DOHH2 (cell line): ENCODE measurements around the gene NCOA5.
A peak's percentile ranks its signal among the peaks of the same experiment; 100 is the strongest.
"Not testable (repeated sequence)": the region's sequence is repeated elsewhere in the genome, so short reads cannot be mapped to it uniquely, and the experiment has no call there.

Experiments used
- H3F3A ChIP-seq: fragments of 200-600 bp; sonication (generic), shearing (Covaris generic); 2 replicates; pipeline ENCODE4 v1.6.0; 2016; ENCODE audit warnings: antibody characterized with exemption, mild to moderate bottlenecking; ENCODE audit not compliant: control insufficient read depth, insufficient read depth
- H3K27ac ChIP-seq: fragments of 200-600 bp; sonication (generic); 2 replicates; pipeline ENCODE4 v1.5.1; 2014; ENCODE audit warnings: low read depth, mild to moderate bottlenecking, low read length, moderate library complexity
- H3K27me3 ChIP-seq: fragments of 200-600 bp; sonication (generic); 2 replicates; pipeline ENCODE4 v1.6.1; 2014; ENCODE audit warnings: mild to moderate bottlenecking, low read length, mixed read lengths; ENCODE audit not compliant: control insufficient read depth
- H3K36me3 ChIP-seq: fragments of 200-600 bp; sonication (generic); 2 replicates; pipeline ENCODE4 v1.6.1; 2014; ENCODE audit warnings: mild to moderate bottlenecking, low read length, moderate library complexity, mixed read lengths; ENCODE audit not compliant: control insufficient read depth
- H3K4me1 ChIP-seq: fragments of 200-600 bp; sonication (generic); 2 replicates; pipeline ENCODE4 v1.6.1; 2014; ENCODE audit warnings: mild to moderate bottlenecking, low read length, mixed read lengths; ENCODE audit not compliant: control insufficient read depth
- H3K4me2 ChIP-seq: fragments of 200-600 bp; sonication (generic); 2 replicates; pipeline ENCODE4 v1.6.0; 2014; ENCODE audit warnings: mild to moderate bottlenecking, low read length, moderate library complexity
- H3K4me3 ChIP-seq: fragments of 200-600 bp; sonication (generic); 2 replicates; pipeline ENCODE4 v1.5.1; 2014; ENCODE audit warnings: mild to moderate bottlenecking, low read length, mixed read lengths
- H3K79me2 ChIP-seq: fragments of 200-600 bp; sonication (generic); 2 replicates; pipeline ENCODE4 v1.6.1; 2014; ENCODE audit warnings: mild to moderate bottlenecking, low read length, mixed read lengths; ENCODE audit not compliant: control insufficient read depth
- H3K9me2 ChIP-seq: fragments of 200-600 bp; sonication (generic); replicated peaks from 2 replicates; pipeline ENCODE4 v1.6.1; 2014; ENCODE audit warnings: mild to moderate bottlenecking, low read length, mixed read lengths; ENCODE audit not compliant: control insufficient read depth
- H3K9me3 ChIP-seq: fragments of 200-600 bp; sonication (generic); 2 replicates; pipeline ENCODE4 v1.6.1; 2014; ENCODE audit warnings: antibody characterized with exemption, low read length, mixed read lengths; ENCODE audit not compliant: control insufficient read depth, insufficient read depth
- H4K20me1 ChIP-seq: fragments of 200-600 bp; sonication (generic); 2 replicates; pipeline ENCODE4 v1.6.0; 2014; ENCODE audit warnings: low read depth, mild to moderate bottlenecking, antibody characterized with exemption, low read length, moderate library complexity; ENCODE audit not compliant: control insufficient read depth, insufficient read depth
- CTCF ChIP-seq: fragments of 200-600 bp; sonication (generic); IDR thresholded peaks from one replicate; pipeline ENCODE4 v1.5.1; 2014; ENCODE audit warnings: antibody characterized with exemption, mild to moderate bottlenecking, low read depth, low read length; ENCODE audit not compliant: poor library complexity, severe bottlenecking
- EZH2phosphoT487 ChIP-seq: fragments of 200-600 bp; sonication (generic); IDR thresholded peaks from 2 replicates; pipeline ENCODE4 v1.6.1; 2017; ENCODE audit warnings: borderline replicate concordance, mild to moderate bottlenecking, antibody characterized with exemption, low read length, moderate library complexity, mixed read lengths

The NCOA5 gene

GRCh38 chr20:46099491-46100287 lies 9.9 kb upstream of the NCOA5 start:
- Histone ChIP-seq H3K4me3 (peak overlapping the region; percentile 55), H4K20me1 (no peaks in the 10 kb centered on the region), H3K9me3 (no peaks in the 10 kb centered on the region), H3K27me3 (peaks cover 49% of the 10 kb centered on the region), H3K27ac (no peak overlapping the region), H3F3A (no peaks in the 10 kb centered on the region; the same call in 1 of the 2 replicates), H3K4me2 (peak overlapping the region; percentile 67), H3K9me2 (no peaks in the 10 kb centered on the region), H3K4me1 (peaks cover 10% of the 10 kb centered on the region), H3K79me2 (no peaks in the 10 kb centered on the region), H3K36me3 (no peaks in the 10 kb centered on the region)
- TF ChIP-seq EZH2phosphoT487, result peak; percentile 69; the same call in 1 of the 2 replicates
- TF ChIP-seq CTCF, result peak; percentile 28

GRCh38 chr20:46093531-46093930 lies 3.8 kb upstream of the NCOA5 start:
- no peaks in the 10 kb centered on the region; the same call in 1 of the 2 replicates for H3F3A ChIP-seq
- H3K4me2 ChIP-seq, result no peak overlapping the region
- TF ChIP-seq EZH2phosphoT487, result no peak
- TF ChIP-seq CTCF, result no peak

GRCh38 chr20:46091622-46092535 lies 2.1 kb upstream of the NCOA5 start:
- not testable (repeated sequence) for H3K9me3 ChIP-seq, H3K27ac ChIP-seq, H3K4me2 ChIP-seq, H3K4me3 ChIP-seq, H3K9me2 ChIP-seq, H3F3A ChIP-seq, H3K27me3 ChIP-seq
- peaks cover 25% of the 10 kb centered on the region for H3K4me1 ChIP-seq
- peaks cover 26% of the 10 kb centered on the region for H3K79me2 ChIP-seq
- peaks cover 14% of the 10 kb centered on the region for H4K20me1 ChIP-seq
- peaks cover 13% of the 10 kb centered on the region for H3K36me3 ChIP-seq

More at GRCh38 chr20:46093531-46093930, 3.8 kb upstream of the NCOA5 start:
- Histone ChIP-seq H3K9me2 (no peaks in the 10 kb centered on the region), H3K79me2 (peaks cover 10% of the 10 kb centered on the region), H3K27me3 (peaks cover 9% of the 10 kb centered on the region), H3K36me3 (peaks cover 7% of the 10 kb centered on the region), H3K4me3 (no peak overlapping the region), H3K27ac (no peak overlapping the region), H3K9me3 (no peaks in the 10 kb centered on the region), H4K20me1 (peaks cover 5% of the 10 kb centered on the region), H3K4me1 (peaks cover 9% of the 10 kb centered on the region)

- Histone ChIP-seq H3K4me1 (peaks cover 33% of the 10 kb centered on the region), H3K9me3 (no peaks in the 10 kb centered on the region), H3K36me3 (peaks cover 28% of the 10 kb centered on the region), H3K27ac (peak overlapping the region; percentile 59; the same call in 1 of the 2 replicates), H3K27me3 (no peaks in the 10 kb centered on the region), H3K9me2 (no peaks in the 10 kb centered on the region), H3K4me2 (peak overlapping the region; percentile 79), H3K79me2 (peaks cover 54% of the 10 kb centered on the region), H3F3A (no peaks in the 10 kb centered on the region; the same call in 1 of the 2 replicates), H3K4me3 (peak overlapping the region; percentile 94), H4K20me1 (peaks cover 36% of the 10 kb centered on the region)
- no peak for TF ChIP-seq EZH2phosphoT487
- no peak for TF ChIP-seq CTCF
Observed at GRCh38 chr20:46089167-46089416, 670 bp downstream of the NCOA5 start.
